OCI-LY3 (cell line): ENCODE results near the gene MEPCE.

Source experiments
- CTCF ChIP-seq: fragments of 200-600, 300-600 bp; sonication (generic); IDR thresholded peaks from 2 replicates; pipeline ENCODE4 v1.5.1; 2014; ENCODE audit warnings: antibody characterized with exemption, low read length, low read depth
- EZH2phosphoT487 ChIP-seq: fragments of 200-600 bp; shearing (Covaris generic); IDR thresholded peaks from 2 replicates; pipeline ENCODE4 v1.6.1; 2018; ENCODE audit warnings: antibody characterized with exemption, mixed run types, low read depth

- TF ChIP-seq CTCF (no peak), EZH2phosphoT487 (no peak)
These were observed 15.7 kb upstream of the MEPCE start for GRCh38 chr7:100413889-100414288.
